ENCODE results near the gene TCEANC. TPM values are rescaled to one million over a fixed set of nuclear protein-coding genes. Genes with fewer than 3 reads are reported as not detected.

Gene TCEANC
- polyA plus RNA-seq, 2 donors: 0.85 to 1.2 TPM

DNA sequence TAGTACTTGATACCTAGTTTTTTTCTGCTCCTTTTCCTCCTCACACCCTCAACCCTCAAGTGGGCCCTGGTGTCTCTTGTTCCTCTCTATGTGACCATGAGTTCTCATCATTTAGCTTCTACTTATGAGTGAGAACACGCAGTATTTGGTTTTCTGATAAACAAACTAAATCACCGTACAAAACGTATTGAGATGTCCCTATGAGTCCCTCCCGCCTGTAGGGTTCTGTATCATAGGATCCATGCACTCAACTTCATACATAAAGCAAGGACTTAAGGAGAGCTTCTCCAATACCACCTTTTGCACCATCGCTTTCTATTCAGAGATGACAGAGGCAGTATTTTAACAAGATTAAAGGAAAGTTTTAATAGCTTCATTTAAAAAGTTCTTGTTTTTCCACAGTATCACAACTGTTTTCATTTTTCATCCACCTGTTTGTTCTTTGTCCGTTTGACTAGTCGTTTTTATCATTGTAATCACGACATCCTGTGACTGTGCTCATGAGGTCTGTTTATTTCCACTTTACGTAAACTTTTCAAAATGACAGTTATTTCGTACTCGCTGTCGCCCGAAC, 35.5 kb downstream of the TCEANC start:
- Histone ChIP-seq H3K27ac (ENCODE audit: low read depth in 2 of 2, low read length in 1 of 2) (peak overlapping the region; percentile 9 to 98), H3K4me1 (ENCODE audit: control insufficient read depth in 2 of 2, insufficient read depth in 2 of 2, low read length in 1 of 2) (no peaks in the 10 kb centered on the region), H3K36me3 (ENCODE audit: control insufficient read depth in 2 of 2, insufficient read depth in 2 of 2, low read length in 1 of 2) (no peaks in the 10 kb centered on the region), H3K9me3 (ENCODE audit: control insufficient read depth in 2 of 2, insufficient read depth in 1 of 2, low read depth in 1 of 2, low read length in 1 of 2) (no peaks in the 10 kb centered on the region), H3K4me3 (ENCODE audit: low read depth in 1 of 2, low read length in 2 of 2) (peak overlapping the region; percentile 56 to 87), H3K27me3 (ENCODE audit: control insufficient read depth in 1 of 2, insufficient read depth in 2 of 2, low read length in 2 of 2) (peaks cover 0 to 6% of the 10 kb centered on the region in 2 donors)
- 6 to 9% methylated on average over 13 of the region's 13 CpGs for WGBS, 2 donors

DNA sequence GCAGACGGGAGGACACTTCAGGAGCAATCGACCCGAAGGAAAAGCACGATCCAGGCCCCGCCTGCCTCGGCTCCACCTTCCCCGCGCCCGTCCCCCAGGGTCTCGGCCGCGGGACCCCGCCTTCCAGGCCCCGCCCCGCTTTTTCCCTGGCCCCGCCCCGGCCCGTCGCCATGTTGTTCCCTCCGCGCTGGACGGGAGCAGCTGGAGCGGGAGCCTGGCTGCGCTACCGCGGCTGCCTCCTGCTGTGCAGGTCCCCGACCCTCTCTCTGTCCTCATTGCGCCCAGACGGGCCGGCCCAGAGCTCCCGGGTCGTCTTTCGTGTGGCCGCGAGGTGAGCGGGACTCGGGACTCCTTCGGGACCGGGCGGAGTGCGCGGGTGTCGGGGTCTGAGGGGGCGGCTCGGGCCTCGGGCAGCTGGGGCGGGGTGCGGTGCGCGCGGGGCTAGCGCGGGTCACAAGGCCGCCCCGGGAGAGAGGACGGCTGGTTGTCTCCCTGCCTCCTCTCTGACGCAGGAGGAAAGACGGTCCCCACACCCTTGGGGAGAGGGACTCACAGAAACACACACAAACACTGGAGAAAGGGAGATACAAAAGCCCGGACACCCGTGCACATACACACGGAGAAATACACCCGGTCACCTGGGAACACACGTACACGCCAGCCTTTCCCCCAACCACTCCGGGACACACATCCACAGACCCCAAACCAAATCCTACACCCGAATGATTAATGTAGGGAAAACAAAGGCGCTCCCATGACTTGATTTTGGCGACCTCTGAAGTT, 36.2 kb downstream of the TCEANC start, which contains the start of gene RAB9A:
TSS of gene RAB9A (plus strand) at position 171 of the 783 bp plus-strand sequence. CDS start 19,619 bp downstream, outside the sequence.
- Histone ChIP-seq H3K4me3 (ENCODE audit: low read depth in 1 of 2, low read length in 2 of 2) (peak within 1 kb of the TSS; percentile 56 to 87), H3K27ac (ENCODE audit: low read depth in 2 of 2, low read length in 1 of 2) (peak within 1 kb of the TSS; percentile 93 to 98), H3K36me3 (ENCODE audit: control insufficient read depth in 2 of 2, insufficient read depth in 2 of 2, low read length in 1 of 2) (no peaks in the 10 kb centered on the region), H3K9me3 (ENCODE audit: control insufficient read depth in 2 of 2, insufficient read depth in 1 of 2, low read depth in 1 of 2, low read length in 1 of 2) (no peaks in the 10 kb centered on the region), H3K27me3 (ENCODE audit: control insufficient read depth in 1 of 2, insufficient read depth in 2 of 2, low read length in 2 of 2) (peaks cover 0 to 6% of the 10 kb centered on the region in 2 donors), H3K4me1 (ENCODE audit: control insufficient read depth in 2 of 2, insufficient read depth in 2 of 2, low read length in 1 of 2) (no peaks in the 10 kb centered on the region)
- 1 to 2% methylated on average over 64 to 68 of the region's 68 CpGs for WGBS, 2 donors

DNA sequence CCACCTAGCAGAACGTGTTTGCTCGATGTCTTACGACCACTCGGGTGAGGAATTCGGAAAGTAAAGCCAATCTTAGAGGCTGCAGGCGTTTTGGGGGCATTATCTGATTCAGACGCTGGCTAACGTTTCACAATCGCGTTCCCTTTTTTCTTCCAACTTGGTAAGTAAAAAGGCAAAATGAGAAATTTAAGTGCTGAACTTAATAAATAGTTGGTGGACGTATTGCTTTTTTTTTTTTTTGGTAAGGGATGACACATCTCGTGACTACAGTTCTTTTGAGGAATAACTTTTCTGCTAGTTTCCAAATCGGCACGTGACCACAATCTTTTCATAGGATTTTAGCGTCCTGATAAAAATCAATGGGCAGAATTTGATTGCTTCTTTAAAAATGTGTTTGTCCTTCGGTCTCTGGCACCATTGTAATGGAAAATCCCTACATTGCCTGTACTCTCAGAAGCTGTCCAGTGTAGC, 36.8 kb downstream of the TCEANC start:
- Histone ChIP-seq H3K27me3 (ENCODE audit: control insufficient read depth in 1 of 2, insufficient read depth in 2 of 2, low read length in 2 of 2) (peaks cover 0 to 6% of the 10 kb centered on the region in 2 donors), H3K4me1 (ENCODE audit: control insufficient read depth in 2 of 2, insufficient read depth in 2 of 2, low read length in 1 of 2) (no peaks in the 10 kb centered on the region), H3K27ac (ENCODE audit: low read depth in 2 of 2, low read length in 1 of 2) (peak overlapping the region; percentile 93 to 98), H3K9me3 (ENCODE audit: control insufficient read depth in 2 of 2, insufficient read depth in 1 of 2, low read depth in 1 of 2, low read length in 1 of 2) (no peaks in the 10 kb centered on the region), H3K4me3 (ENCODE audit: low read depth in 1 of 2, low read length in 2 of 2) (peak overlapping the region; percentile 56 to 87), H3K36me3 (ENCODE audit: control insufficient read depth in 2 of 2, insufficient read depth in 2 of 2, low read length in 1 of 2) (no peaks in the 10 kb centered on the region)
- 0 to 5% methylated on average over 16 of the region's 16 CpGs for WGBS, 2 donors

DNA sequence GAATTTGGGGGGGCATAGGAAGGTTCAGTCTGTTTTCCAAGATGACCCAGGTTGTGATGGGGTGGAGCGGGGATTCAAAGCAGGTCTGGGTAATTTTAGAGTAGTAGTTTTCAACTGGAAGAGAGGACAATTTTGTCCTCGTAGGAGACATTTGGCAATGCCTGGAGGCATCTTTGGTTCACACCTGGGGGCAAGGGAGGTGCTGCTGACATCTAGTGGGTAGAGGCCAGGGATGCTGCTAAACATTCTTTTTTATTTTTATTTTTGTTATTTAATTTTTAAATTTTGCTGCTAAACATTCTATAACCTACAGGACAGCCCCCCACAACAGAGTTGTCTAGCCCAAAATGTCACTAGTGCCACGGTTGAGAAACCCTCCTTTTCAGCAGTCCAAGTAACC, 37.9 kb downstream of the TCEANC start:
- peak overlapping the region in 1 of 2 donors; percentile 56 for H3K4me3 ChIP-seq (ENCODE audit: low read depth in 1 of 2, low read length in 2 of 2)
- H3K36me3 ChIP-seq (ENCODE audit: control insufficient read depth in 2 of 2, insufficient read depth in 2 of 2, low read length in 1 of 2): no peaks in the 10 kb centered on the region
- H3K9me3 ChIP-seq (ENCODE audit: control insufficient read depth in 2 of 2, insufficient read depth in 1 of 2, low read depth in 1 of 2, low read length in 1 of 2): no peaks in the 10 kb centered on the region
- no peak overlapping the region for H3K27ac ChIP-seq (ENCODE audit: low read depth in 2 of 2, low read length in 1 of 2)
- 51 to 58% methylated on average over 3 of the region's 3 CpGs for WGBS, 2 donors
- peaks cover 0 to 6% of the 10 kb centered on the region in 2 donors for H3K27me3 ChIP-seq (ENCODE audit: control insufficient read depth in 1 of 2, insufficient read depth in 2 of 2, low read length in 2 of 2)
- H3K4me1 ChIP-seq (ENCODE audit: control insufficient read depth in 2 of 2, insufficient read depth in 2 of 2, low read length in 1 of 2): no peaks in the 10 kb centered on the region

DNA sequence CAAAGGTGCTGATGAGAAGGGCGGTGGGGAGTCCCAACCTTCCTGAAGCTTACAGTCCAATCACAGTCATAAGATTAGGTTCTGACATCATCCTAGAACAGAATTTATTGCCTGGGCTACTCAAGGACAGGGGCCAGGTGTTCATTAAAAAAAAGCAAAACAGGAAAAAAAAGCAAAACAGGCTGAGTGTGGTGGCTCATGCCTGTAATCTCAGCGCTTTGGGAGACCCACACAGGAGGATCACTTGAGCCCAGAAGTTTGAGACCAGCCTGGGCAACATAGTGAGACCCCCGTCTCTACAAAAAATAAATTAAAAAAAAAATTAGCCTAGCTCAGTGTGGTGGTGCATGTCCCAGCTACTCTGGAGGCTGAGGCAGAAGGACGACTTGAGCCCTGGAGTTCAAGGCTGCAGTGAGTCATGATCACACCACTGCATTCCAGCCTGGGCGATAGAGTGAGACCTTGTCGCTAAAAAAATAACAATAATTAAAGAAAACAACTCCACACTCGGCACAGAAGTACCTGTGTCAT, 39.0 kb downstream of the TCEANC start:
- H3K4me3 ChIP-seq (ENCODE audit: low read depth in 1 of 2, low read length in 2 of 2): no peak overlapping the region
- no peaks in the 10 kb centered on the region for H3K4me1 ChIP-seq (ENCODE audit: control insufficient read depth in 2 of 2, insufficient read depth in 2 of 2, low read length in 1 of 2)
- peak overlapping the region in 1 of 2 donors; percentile 1 for H3K27ac ChIP-seq (ENCODE audit: low read depth in 2 of 2, low read length in 1 of 2)
- no peaks in the 10 kb centered on the region for H3K36me3 ChIP-seq (ENCODE audit: control insufficient read depth in 2 of 2, insufficient read depth in 2 of 2, low read length in 1 of 2)
- 67 to 76% methylated on average over 7 of the region's 7 CpGs for WGBS, 2 donors
- H3K27me3 ChIP-seq (ENCODE audit: control insufficient read depth in 1 of 2, insufficient read depth in 2 of 2, low read length in 2 of 2): peaks cover 0 to 6% of the 10 kb centered on the region in 2 donors
- H3K9me3 ChIP-seq (ENCODE audit: control insufficient read depth in 2 of 2, insufficient read depth in 1 of 2, low read depth in 1 of 2, low read length in 1 of 2): no peaks in the 10 kb centered on the region

DNA sequence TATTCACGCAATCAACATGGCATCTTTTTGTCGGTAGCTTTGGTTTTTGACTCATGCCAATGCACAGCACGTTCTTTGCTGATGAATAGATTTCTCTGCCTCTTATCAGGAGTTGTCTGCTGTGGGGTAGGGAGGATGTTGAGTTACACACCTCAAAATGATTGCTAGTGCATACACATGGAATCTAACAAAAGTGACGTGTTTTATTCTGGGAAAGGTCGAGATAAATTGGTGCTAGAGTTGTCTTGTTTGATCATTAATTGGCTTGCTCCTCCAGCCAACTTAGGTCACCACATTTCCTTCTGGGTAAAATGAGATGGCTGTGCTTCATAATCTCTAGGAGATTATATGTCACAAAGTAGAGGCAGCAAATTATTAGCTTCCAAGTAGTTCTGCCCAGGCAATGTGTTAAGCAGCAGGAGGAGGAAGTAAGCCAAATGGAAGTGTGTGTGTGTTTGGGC, 39.9 kb downstream of the TCEANC start:
- Histone ChIP-seq H3K4me3 (ENCODE audit: low read depth in 1 of 2, low read length in 2 of 2) (no peak overlapping the region), H3K4me1 (ENCODE audit: control insufficient read depth in 2 of 2, insufficient read depth in 2 of 2, low read length in 1 of 2) (no peaks in the 10 kb centered on the region), H3K27ac (ENCODE audit: low read depth in 2 of 2, low read length in 1 of 2) (peak overlapping the region; percentile 38 to 67), H3K9me3 (ENCODE audit: control insufficient read depth in 2 of 2, insufficient read depth in 1 of 2, low read depth in 1 of 2, low read length in 1 of 2) (no peaks in the 10 kb centered on the region), H3K27me3 (ENCODE audit: control insufficient read depth in 1 of 2, insufficient read depth in 2 of 2, low read length in 2 of 2) (peaks cover 0 to 6% of the 10 kb centered on the region in 2 donors), H3K36me3 (ENCODE audit: control insufficient read depth in 2 of 2, insufficient read depth in 2 of 2, low read length in 1 of 2) (no peaks in the 10 kb centered on the region)
- WGBS, 2 donors: 62 to 68% methylated on average over 5 of the region's 5 CpGs

DNA sequence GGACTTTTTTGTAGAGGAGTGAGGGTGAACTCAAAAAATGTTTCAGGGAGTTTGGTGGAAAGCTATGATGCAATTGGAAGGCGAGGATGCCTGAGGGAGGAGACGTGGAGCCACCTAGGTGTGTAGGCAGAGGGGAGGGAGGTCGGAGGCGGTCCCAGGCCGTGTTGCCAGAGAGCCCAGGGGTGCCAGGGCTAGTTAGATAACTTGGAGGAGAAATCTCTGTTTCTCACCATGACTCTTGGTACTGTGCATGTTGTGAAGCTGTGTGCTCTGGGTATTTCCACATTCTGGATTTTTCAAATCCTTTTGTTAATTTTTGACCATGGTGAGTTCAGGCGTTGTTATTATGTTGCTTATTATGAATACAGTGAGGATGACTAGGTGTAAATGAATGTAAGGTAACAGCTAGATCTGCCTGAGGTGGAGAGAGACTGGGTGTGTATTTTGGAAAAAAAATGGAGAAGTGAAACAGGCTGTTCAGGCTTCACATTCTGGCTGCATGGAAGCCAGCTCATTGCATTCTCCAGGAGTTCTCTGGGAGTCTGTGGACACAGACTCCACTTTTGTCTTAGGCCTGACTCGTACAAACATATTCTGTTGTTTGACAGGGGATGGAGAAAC, 40.5 kb downstream of the TCEANC start:
- Histone ChIP-seq H3K4me3 (ENCODE audit: low read depth in 1 of 2, low read length in 2 of 2) (no peak overlapping the region), H3K4me1 (ENCODE audit: control insufficient read depth in 2 of 2, insufficient read depth in 2 of 2, low read length in 1 of 2) (no peaks in the 10 kb centered on the region), H3K27me3 (ENCODE audit: control insufficient read depth in 1 of 2, insufficient read depth in 2 of 2, low read length in 2 of 2) (peaks cover 0 to 6% of the 10 kb centered on the region in 2 donors), H3K27ac (ENCODE audit: low read depth in 2 of 2, low read length in 1 of 2) (peak overlapping the region; percentile 67 to 86), H3K36me3 (ENCODE audit: control insufficient read depth in 2 of 2, insufficient read depth in 2 of 2, low read length in 1 of 2) (no peaks in the 10 kb centered on the region), H3K9me3 (ENCODE audit: control insufficient read depth in 2 of 2, insufficient read depth in 1 of 2, low read depth in 1 of 2, low read length in 1 of 2) (no peaks in the 10 kb centered on the region)
- 44 to 49% methylated on average over 7 of the region's 7 CpGs for WGBS, 2 donors

DNA sequence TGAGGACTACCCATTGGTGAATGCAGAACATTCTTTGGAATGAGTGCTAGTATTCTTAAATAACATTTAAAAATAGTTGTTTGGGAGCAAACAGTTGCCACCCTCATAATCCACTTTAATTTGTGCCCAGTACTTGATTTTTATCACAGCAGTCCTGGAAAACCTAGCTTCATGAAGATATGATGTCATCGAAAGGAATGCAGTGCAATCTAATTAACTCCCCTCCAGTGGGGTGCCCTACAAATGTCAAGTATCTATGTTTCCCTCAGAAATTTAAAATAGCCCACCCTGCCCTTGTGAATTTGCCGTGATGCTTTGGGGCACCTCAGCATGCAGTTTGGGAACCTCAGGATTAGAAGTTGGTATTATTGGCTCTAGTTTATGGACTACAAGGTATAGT, 41.4 kb downstream of the TCEANC start:
- H3K27ac ChIP-seq (ENCODE audit: low read depth in 2 of 2, low read length in 1 of 2): peak overlapping the region; percentile 13 to 21
- peaks cover 0 to 6% of the 10 kb centered on the region in 2 donors for H3K27me3 ChIP-seq (ENCODE audit: control insufficient read depth in 1 of 2, insufficient read depth in 2 of 2, low read length in 2 of 2)
- no peak overlapping the region for H3K4me3 ChIP-seq (ENCODE audit: low read depth in 1 of 2, low read length in 2 of 2)
- H3K36me3 ChIP-seq (ENCODE audit: control insufficient read depth in 2 of 2, insufficient read depth in 2 of 2, low read length in 1 of 2): no peaks in the 10 kb centered on the region
- H3K4me1 ChIP-seq (ENCODE audit: control insufficient read depth in 2 of 2, insufficient read depth in 2 of 2, low read length in 1 of 2): no peaks in the 10 kb centered on the region
- WGBS, 2 donors: 76 to 80% methylated on average over 2 of the region's 2 CpGs
- H3K9me3 ChIP-seq (ENCODE audit: control insufficient read depth in 2 of 2, insufficient read depth in 1 of 2, low read depth in 1 of 2, low read length in 1 of 2): no peaks in the 10 kb centered on the region

DNA sequence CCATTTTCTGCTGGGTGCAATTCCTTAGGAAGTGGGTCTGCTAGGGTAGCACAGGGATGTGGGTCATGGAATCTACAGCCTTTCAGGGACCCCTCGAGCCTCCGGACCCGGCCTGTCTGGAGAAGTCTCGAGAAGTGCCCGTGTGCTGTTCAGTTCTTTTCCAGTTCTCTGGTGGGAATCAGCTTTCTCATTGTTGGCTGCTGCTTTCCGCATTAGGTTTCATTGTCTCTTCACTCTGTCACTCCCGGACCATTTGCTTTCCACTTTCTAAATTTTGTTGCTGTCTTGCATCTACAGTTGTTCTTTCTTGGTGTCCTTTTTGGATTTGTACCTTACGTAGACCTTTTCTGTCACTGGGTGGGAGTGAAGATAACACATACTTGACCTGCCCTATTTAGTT, 42.0 kb downstream of the TCEANC start:
- Histone ChIP-seq H3K27me3 (ENCODE audit: control insufficient read depth in 1 of 2, insufficient read depth in 2 of 2, low read length in 2 of 2) (peaks cover 0 to 6% of the 10 kb centered on the region in 2 donors), H3K4me3 (ENCODE audit: low read depth in 1 of 2, low read length in 2 of 2) (no peak overlapping the region), H3K9me3 (ENCODE audit: control insufficient read depth in 2 of 2, insufficient read depth in 1 of 2, low read depth in 1 of 2, low read length in 1 of 2) (no peaks in the 10 kb centered on the region), H3K27ac (ENCODE audit: low read depth in 2 of 2, low read length in 1 of 2) (no peak overlapping the region), H3K4me1 (ENCODE audit: control insufficient read depth in 2 of 2, insufficient read depth in 2 of 2, low read length in 1 of 2) (no peaks in the 10 kb centered on the region), H3K36me3 (ENCODE audit: control insufficient read depth in 2 of 2, insufficient read depth in 2 of 2, low read length in 1 of 2) (no peaks in the 10 kb centered on the region)
- WGBS, 2 donors: 79 to 86% methylated on average over 8 of the region's 8 CpGs
